T-helper 17 cell (primary cell): ENCODE measurements around the gene VSIR. TPM values are rescaled to one million over a fixed set of nuclear protein-coding genes. Genes with fewer than 3 reads are reported as not detected.

Experiments used
- ATAC-seq: fragments of 150-1000 bp; cut with Tn5 transposase; 2 replicates; pipeline ENCODE4 v1.10.0; 2021; ENCODE audit warnings: mild to moderate bottlenecking, moderate library complexity
- DNase-seq, 3 donors: peaks; one replicate each; pipeline versions ENCODE4 v3.0.0 to v3.0.0-alpha.2; 2020 to 2021
- H3K9me3 ChIP-seq: one replicate; pipeline ENCODE4 v1.7.0; 2013; ENCODE audit warnings: low read length, mild to moderate bottlenecking; ENCODE audit not compliant: control insufficient read depth, poor library complexity, severe bottlenecking
- H3K27ac Mint-ChIP-seq: one replicate; pipeline ENCODE4 v1.8.0; 2022; ENCODE audit warnings: mild to moderate bottlenecking, moderate library complexity, mixed read lengths
- H3K27me3 Mint-ChIP-seq: one replicate; pipeline ENCODE4 v1.8.0; 2022; ENCODE audit warnings: mixed read lengths
- H3K36me3 Mint-ChIP-seq: one replicate; pipeline ENCODE4 v1.8.0; 2022; ENCODE audit warnings: low read depth, mixed read lengths
- H3K4me1 Mint-ChIP-seq: one replicate; pipeline ENCODE4 v1.8.0; 2022; ENCODE audit warnings: mild to moderate bottlenecking, mixed read lengths
- H3K4me3 Mint-ChIP-seq: one replicate; pipeline ENCODE4 v1.8.0; 2022; ENCODE audit warnings: mild to moderate bottlenecking, moderate library complexity, mixed read lengths
- total RNA-seq, 4 donors: library from RNA in 2 of 4; stranded (reverse) in 2 of 4; gene quantifications; one replicate each; pipeline ENCODE4 v1.2.3 and lab custom pipeline; 2022 to 2026

VSIR gene
- total RNA-seq (100 to 1,000 TPM; 119 to 124 TPM), total RNA-seq (lab: John Stamatoyannopoulos, UW) (84.4 to 236 reads per million in 2 donors)

DNA sequence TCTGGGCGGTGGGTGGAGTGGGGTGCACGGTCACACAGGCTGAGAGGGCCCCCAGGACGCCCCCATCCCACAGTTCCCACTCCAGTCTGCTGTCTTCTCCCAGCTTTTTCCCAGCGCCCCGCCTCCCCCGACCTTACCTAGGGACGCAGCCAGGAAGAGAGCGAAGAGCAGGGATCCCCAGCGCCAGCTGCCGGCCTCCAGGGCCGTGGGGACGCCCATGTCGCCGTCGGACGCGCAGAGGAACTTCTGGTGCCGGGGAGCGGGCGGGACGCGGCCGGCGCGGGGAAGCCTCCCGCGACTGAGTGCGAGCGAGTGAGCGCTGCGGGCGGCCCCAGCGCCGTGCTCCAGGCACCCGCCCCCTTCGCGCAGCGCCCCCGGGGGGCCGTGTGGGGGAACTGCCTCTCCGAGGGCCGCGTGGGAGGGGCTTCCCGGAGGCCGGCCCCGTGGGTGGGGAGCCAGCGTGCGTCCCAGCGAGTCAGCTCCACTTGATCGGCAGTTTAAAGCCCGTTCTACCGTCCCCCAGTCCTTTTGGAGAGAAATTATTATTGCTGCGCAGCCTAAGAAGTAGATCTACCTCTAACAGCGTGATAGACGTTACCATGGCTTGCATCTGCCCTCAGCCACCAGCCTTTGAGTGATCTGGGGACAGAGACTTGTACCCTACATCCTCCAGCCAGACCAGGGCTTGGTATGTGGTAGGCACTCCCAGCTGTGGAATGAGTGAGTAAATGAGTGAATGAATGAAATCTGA lies at the start of gene VSIR:
Gene VSIR, minus strand, starts transcription at position 300 of the 751 bp plus-strand sequence. Its CDS starts 81 bp downstream, at position 219.
- peaks cover 5% of the 10 kb centered on the region for H3K36me3 Mint-ChIP-seq
- no peaks in the 10 kb centered on the region for H3K27me3 Mint-ChIP-seq

DNA sequence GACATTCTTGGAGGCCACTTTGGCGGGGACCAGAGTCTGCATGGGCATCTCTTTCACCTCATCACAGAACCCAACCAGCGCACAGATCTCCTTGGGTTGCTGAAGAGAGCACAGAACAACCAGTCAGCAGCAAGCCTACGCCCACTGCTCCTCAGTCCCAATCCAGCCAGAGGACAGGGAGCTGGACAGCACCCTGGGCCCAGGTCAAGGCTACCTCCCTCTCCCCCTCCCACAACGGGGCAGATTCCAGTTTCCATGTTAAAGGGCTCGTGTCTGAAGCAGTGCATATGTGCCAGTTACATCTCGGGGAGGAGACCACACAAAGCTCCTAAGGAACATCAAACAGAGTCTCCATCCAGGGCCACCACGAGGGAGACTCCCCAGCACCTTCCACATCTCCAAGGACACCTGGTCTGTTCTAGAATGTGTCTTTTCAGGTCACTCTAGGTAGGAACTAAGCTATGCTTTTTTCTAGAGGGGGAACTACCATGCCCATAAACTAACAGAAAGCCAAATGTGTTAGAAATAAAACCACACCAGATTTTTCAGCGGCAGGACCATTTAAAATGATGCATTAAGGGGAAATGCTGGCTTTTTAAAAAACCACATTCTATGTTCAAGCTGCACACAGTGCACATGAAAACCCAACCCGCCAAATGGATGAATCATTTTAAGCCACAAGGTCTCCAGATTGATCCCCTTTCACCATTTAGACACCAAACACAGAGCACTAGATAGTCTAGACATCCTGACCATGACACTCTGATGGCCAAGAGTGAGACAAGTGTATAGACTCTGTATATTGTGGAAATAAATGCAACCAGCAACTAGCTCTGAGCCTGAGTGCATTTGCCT lies 48.8 kb upstream of the VSIR start:
- no peak for DNase-seq
- Mint-ChIP-seq H3K36me3 (peaks cover 5% of the 10 kb centered on the region), H3K4me3 (peak overlapping the region; percentile 39), H3K4me1 (peaks cover 4% of the 10 kb centered on the region), H3K27me3 (no peaks in the 10 kb centered on the region), H3K27ac (peak overlapping the region; percentile 43)
- no peak for ATAC-seq
- H3K9me3 ChIP-seq, result no peaks in the 10 kb centered on the region

More for the DNA sequence above, at the start of gene VSIR:
- peak; percentile 86 for ATAC-seq
- Mint-ChIP-seq H3K27ac (peak within 1 kb of the TSS; percentile 96), H3K4me3 (peak within 1 kb of the TSS; percentile 95), H3K4me1 (peaks cover 51% of the 10 kb centered on the region)
- peak; percentile 92 to 98 (median 93) for DNase-seq
- H3K9me3 ChIP-seq, result peaks cover 2% of the 10 kb centered on the region

DNA sequence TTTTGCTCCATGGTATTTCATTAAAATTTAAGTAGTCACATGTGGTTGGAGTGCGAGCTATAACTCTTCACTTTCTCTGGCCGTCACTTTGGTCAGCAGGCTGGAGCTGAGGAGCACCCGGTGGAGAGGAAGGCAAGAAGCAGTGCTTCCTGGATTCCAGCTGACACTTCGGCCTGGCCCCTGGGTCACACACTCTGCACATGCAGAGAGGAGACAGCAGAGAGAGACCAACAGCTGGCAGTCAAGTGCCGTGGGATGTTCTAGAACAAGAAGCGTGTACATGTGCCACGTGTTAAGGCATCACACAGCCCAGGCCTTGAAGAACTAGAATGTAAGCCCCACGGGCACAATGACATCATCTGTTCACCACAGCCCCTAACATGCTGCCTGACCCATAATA lies 47.6 kb upstream of the VSIR start:
- DNase-seq, result no peak
- ATAC-seq, result no peak
- Mint-ChIP-seq H3K4me3 (no peak overlapping the region), H3K27me3 (no peaks in the 10 kb centered on the region), H3K4me1 (peaks cover 4% of the 10 kb centered on the region), H3K36me3 (peaks cover 5% of the 10 kb centered on the region), H3K27ac (peak overlapping the region; percentile 47)
- no peaks in the 10 kb centered on the region for H3K9me3 ChIP-seq

DNA sequence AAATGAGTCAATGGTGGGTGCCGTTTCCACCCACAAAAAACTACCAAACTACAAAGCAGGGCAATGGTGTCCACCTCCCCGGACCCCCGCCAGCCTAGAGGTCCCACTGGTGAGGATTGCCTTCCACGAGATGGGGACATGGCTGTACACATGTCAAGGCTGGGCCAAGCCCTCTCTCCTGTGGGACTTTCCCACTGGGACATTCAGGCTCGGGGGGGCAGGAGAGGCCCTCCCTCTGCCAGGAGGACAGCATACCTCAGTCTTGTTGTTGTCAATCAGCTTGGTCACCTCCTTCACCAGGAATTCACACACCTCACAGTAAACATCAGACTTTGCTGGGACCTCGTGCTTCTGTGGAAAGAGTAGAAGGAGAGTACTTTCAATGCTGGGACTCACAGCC lies 46.7 kb upstream of the VSIR start:
- peaks cover 4% of the 10 kb centered on the region for H3K4me1 Mint-ChIP-seq
- H3K9me3 ChIP-seq, result no peaks in the 10 kb centered on the region
- ATAC-seq, result no peak
- no peaks in the 10 kb centered on the region for H3K27me3 Mint-ChIP-seq
- peaks cover 5% of the 10 kb centered on the region for H3K36me3 Mint-ChIP-seq
- no peak overlapping the region for H3K27ac Mint-ChIP-seq
- H3K4me3 Mint-ChIP-seq, result no peak overlapping the region
- no peak for DNase-seq

DNA sequence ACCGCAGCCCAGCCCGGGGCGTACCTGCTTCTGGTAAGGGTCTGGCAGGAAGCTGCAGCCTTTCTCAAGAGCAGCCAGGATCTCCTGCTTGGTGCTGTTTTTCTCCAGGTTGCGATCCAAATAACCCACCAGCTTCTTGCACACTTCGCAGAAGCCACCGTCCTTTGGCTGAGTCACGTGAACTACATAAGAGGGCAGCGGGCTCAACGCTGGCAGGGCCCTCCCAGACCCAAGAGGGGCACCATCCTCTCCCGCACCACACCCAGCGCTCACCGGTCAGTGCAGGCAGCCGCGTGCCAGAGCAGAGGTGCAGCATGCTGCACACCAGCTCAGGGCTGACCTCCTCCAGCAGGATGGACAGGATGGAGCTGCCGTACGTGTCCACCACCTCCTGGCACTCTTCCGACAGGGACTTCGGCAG lies 46.1 kb upstream of the VSIR start:
- no peaks in the 10 kb centered on the region for H3K27me3 Mint-ChIP-seq
- ATAC-seq (no peak), DNase-seq (no peak)
- peaks cover 4% of the 10 kb centered on the region for H3K4me1 Mint-ChIP-seq
- H3K9me3 ChIP-seq, result no peaks in the 10 kb centered on the region
- H3K27ac Mint-ChIP-seq, result no peak overlapping the region
- peaks cover 5% of the 10 kb centered on the region for H3K36me3 Mint-ChIP-seq
- no peak overlapping the region for H3K4me3 Mint-ChIP-seq

DNA sequence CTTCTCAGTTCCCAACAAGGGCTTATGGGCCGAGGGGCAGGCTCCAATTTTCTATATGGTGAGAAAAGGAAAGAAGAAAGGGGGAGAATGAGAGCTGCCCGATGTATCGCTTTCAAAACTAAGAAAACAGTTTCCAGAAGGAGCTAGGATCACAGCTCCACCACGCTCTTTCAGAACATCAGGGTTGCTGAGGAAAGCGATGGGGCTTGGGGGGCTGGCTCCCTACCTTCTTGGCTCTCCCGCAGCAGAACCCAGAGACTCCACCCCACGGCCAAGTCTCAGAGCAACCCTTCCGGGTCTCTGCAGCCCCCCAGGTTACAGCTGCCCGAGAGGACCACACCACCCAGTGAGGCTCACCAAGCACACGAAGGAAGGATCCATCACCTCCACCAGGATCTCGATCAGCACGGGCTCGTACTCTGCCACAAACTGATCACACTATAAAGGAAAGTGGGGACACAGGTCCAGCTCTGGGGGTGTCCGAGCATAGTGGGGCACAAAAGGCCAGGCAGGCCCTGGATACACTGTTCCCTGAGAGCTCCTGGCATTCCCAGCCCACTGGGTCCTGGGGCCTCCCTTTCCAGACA lies 45.4 kb upstream of the VSIR start:
- no peak for DNase-seq
- no peak overlapping the region for H3K4me3 Mint-ChIP-seq
- no peaks in the 10 kb centered on the region for H3K27me3 Mint-ChIP-seq
- peaks cover 4% of the 10 kb centered on the region for H3K4me1 Mint-ChIP-seq
- H3K27ac Mint-ChIP-seq, result peak overlapping the region; percentile 24
- no peaks in the 10 kb centered on the region for H3K9me3 ChIP-seq
- peaks cover 4% of the 10 kb centered on the region for H3K36me3 Mint-ChIP-seq
- ATAC-seq, result no peak

DNA sequence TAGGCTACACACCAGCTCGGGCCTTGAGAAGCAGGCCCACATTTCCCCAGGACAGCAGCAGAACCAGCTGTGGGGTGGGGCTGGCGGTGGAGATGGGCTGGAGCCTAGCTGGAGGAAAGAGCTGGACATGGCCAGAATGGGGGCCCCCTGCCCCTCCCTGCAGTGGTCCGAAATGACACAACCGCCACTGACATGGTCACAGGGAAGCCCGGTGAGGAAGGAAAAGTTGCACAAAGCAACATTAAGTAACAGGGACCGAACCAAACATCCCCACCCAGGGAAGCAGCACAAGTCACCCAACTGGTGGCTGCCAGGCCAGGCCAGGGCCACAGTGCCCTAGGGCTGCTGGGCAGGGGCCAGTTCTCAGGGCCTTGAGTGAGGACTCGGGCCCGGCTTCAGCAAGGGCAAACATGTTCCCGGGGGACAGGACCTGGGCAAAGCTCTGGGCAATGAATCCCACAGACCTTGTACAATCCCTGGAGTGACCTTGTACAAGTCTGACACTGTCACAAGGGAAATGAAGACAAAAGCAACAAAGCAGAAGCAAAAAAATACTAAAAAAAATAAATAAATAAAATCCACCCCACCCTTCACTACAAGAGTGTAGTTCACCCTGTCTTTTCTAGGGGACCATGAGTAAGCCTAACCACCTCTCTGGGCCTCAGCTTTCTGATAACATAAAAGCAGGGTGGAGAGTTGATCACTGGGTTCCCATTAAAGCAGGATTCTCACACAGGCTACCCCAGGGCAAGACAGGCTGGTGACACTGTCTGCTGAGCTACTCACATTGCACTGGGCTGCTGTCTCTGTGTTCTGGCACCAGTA lies 44.7 kb upstream of the VSIR start:
- H3K27ac Mint-ChIP-seq, result peak overlapping the region; percentile 24
- H3K36me3 Mint-ChIP-seq, result peaks cover 2% of the 10 kb centered on the region

DNA sequence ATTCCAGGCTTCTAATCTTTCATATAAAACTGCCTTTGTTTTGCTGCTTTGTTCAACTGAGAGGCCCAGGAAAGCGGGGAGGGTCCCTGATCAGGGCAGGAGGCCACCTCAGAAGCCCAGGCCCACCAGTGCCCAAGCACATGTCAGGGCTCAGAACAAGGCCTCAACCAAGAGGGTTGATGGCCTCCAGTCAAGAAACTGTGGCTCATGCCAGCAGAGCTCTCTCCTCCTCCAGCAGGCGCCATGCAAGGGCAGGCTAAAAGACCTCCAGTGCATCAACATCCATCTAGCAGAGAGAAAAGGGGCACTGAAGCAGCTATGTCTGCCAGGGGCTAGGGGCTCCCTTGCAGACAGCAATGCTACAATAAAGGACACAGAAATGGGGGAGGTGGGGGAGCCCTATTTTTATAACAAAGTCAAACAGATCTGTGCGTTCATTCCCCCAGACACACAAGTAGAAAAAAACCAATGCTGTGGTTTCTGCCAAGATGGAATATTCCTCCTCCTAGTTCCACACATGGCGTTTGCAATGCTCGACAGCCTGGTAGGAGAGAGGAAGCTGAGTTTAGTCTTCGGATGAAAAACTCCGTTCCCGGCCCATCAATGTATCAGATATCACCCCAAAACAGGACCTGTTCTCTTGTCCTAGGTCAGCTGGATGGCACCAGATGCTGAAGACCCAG lies 43.8 kb upstream of the VSIR start:
- peaks cover 2% of the 10 kb centered on the region for H3K4me1 Mint-ChIP-seq
- no peak for DNase-seq
- no peaks in the 10 kb centered on the region for H3K27me3 Mint-ChIP-seq
- H3K36me3 Mint-ChIP-seq, result peaks cover 2% of the 10 kb centered on the region
- H3K9me3 ChIP-seq, result no peaks in the 10 kb centered on the region
- peak overlapping the region; percentile 67 for H3K27ac Mint-ChIP-seq
- no peak overlapping the region for H3K4me3 Mint-ChIP-seq
- no peak for ATAC-seq

More for the DNA sequence above, 44.7 kb upstream of the VSIR start:
- H3K4me3 Mint-ChIP-seq, result no peak overlapping the region
- H3K4me1 Mint-ChIP-seq, result peaks cover 2% of the 10 kb centered on the region
- DNase-seq (no peak), ATAC-seq (peak; percentile 19)
- no peaks in the 10 kb centered on the region for H3K9me3 ChIP-seq
- no peaks in the 10 kb centered on the region for H3K27me3 Mint-ChIP-seq

DNA sequence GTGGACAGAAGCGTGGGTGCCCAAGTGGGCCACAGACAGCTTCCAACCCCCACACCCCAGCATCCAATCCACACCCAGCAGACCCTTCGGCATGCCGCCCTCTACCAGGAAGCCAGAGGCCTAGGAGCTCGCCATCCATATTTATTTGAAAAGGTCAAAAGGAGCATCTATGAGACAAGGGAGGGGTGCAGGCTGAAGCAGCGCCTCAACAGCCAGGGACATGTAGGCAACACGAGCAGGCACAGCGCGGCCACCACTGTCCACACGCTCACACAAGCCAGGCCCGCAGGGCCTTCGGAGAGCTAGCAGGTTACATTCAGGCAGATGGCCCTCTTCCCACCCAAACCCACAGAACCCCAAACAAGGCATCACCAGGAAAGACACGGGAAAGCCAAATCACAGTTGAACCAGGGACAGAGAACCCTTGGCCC lies 43.1 kb upstream of the VSIR start:
- no peaks in the 10 kb centered on the region for H3K9me3 ChIP-seq
- ATAC-seq (no peak), DNase-seq (no peak)
- Mint-ChIP-seq H3K4me3 (peak overlapping the region; percentile 19), H3K27ac (peak overlapping the region; percentile 67), H3K4me1 (peaks cover 2% of the 10 kb centered on the region), H3K27me3 (no peaks in the 10 kb centered on the region), H3K36me3 (peaks cover 2% of the 10 kb centered on the region)

DNA sequence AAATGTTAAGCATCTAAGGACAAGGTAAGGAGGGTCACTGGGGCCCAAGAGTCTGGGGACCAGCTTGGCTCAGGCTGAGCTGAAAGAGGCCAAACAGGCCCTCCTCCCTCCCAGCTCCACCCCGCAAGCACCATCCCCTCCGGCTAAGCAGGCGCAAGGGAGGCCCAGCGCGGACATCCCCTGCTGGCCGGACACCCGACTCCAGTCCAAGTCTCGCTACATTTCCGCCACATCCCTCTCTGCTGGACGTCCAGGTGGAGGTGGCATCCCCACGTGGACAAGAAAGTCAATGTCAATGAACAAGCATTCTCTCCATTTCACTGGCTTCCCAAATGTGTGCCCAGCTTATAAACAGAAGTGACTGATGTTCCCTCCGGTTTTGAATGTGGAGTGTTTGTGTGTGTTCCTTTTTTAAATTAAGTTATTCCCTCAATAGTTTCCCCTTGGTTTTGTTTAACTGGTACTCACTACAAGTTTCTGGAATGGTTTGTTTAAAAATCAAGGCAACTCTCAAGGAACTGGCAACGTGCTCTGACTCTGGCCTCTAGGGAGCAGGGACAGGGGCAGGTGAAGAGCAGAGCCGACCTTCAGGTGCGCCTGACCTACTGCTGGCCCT lies 42.3 kb upstream of the VSIR start:
- H3K27ac Mint-ChIP-seq, result peak overlapping the region; percentile 67
- no peaks in the 10 kb centered on the region for H3K9me3 ChIP-seq
- ATAC-seq, result no peak
- no peaks in the 10 kb centered on the region for H3K27me3 Mint-ChIP-seq
- H3K4me3 Mint-ChIP-seq, result no peak overlapping the region
- DNase-seq, result no peak
- peaks cover 2% of the 10 kb centered on the region for H3K36me3 Mint-ChIP-seq
- peaks cover 2% of the 10 kb centered on the region for H3K4me1 Mint-ChIP-seq

DNA sequence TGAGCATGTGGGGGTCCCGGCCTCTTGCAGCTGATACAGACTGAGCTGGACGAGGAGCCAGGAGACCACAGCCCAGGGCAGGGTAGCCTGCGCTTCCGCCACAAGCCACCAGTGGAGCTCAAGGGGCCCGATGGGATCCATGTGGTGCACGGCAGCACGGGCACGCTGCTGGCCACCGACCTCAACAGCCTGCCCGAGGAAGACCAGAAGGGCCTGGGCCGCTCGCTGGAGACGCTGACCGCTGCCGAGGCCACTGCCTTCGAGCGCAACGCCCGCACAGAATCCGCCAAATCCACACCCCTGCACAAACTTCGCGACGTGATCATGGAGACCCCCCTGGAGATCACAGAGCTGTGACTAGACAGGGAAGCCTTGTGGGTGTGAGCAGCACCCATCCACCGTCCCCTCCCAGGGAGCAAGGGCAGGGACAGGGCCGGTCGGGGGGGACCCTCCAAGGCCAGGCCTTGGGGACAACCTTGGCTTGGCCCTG lies 41.6 kb upstream of the VSIR start:
- no peak for ATAC-seq
- H3K27me3 Mint-ChIP-seq, result no peaks in the 10 kb centered on the region
- peak overlapping the region; percentile 77 for H3K27ac Mint-ChIP-seq
- H3K4me1 Mint-ChIP-seq, result peaks cover 2% of the 10 kb centered on the region
- H3K36me3 Mint-ChIP-seq, result peaks cover 2% of the 10 kb centered on the region
- DNase-seq, result no peak
- H3K9me3 ChIP-seq, result no peaks in the 10 kb centered on the region
- H3K4me3 Mint-ChIP-seq, result no peak overlapping the region
